ENCODE data around the gene PPFIBP2.
A peak's percentile ranks its signal among the peaks of the same experiment; 100 is the strongest.

The PPFIBP2 gene

GRCh38 chr11:7579361-7579791 is 65.6 kb downstream of the PPFIBP2 start:
- DNase-seq, result peak; percentile 47

GRCh38 chr11:7581021-7581590 is 67.3 kb downstream of the PPFIBP2 start:
- no peak for DNase-seq

GRCh38 chr11:7582338-7582985 is 68.7 kb downstream of the PPFIBP2 start:
- DNase-seq, result no peak

GRCh38 chr11:7583248-7583647 is 69.4 kb downstream of the PPFIBP2 start:
- no peak for DNase-seq

GRCh38 chr11:7584910-7585309 is 71.1 kb downstream of the PPFIBP2 start:
- DNase-seq, result no peak

GRCh38 chr11:7585816-7586215 is 72.0 kb downstream of the PPFIBP2 start:
- DNase-seq, result no peak

- no peak for DNase-seq
Measured at GRCh38 chr11:7586376-7586775, 72.6 kb downstream of the PPFIBP2 start.

- no peak for DNase-seq
Measured at GRCh38 chr11:7587712-7588111, 73.9 kb downstream of the PPFIBP2 start.

- no peak for DNase-seq
Measured at GRCh38 chr11:7589861-7590260, 76.1 kb downstream of the PPFIBP2 start.

GRCh38 chr11:7590529-7590928 is 76.7 kb downstream of the PPFIBP2 start:
- no peak for DNase-seq

GRCh38 chr11:7591107-7591894 is 77.5 kb downstream of the PPFIBP2 start:
- no peak for DNase-seq

GRCh38 chr11:7591987-7592386 is 78.2 kb downstream of the PPFIBP2 start:
- DNase-seq, result no peak

- no peak for DNase-seq
Measured at GRCh38 chr11:7592711-7593110, 78.9 kb downstream of the PPFIBP2 start.

- DNase-seq, result no peak
Measured at GRCh38 chr11:7593481-7593880, 79.7 kb downstream of the PPFIBP2 start.

GRCh38 chr11:7595016-7595866 is 81.4 kb downstream of the PPFIBP2 start:
- peak; percentile 27 for DNase-seq

GRCh38 chr11:7595951-7596350 is 82.2 kb downstream of the PPFIBP2 start:
- DNase-seq, result no peak

- DNase-seq, result no peak
Measured at GRCh38 chr11:7596975-7597391, 83.2 kb downstream of the PPFIBP2 start.

- DNase-seq, result no peak
Measured at GRCh38 chr11:7597620-7598019, 83.8 kb downstream of the PPFIBP2 start.

- no peak for DNase-seq
Measured at GRCh38 chr11:7599209-7599608, 85.4 kb downstream of the PPFIBP2 start.

GRCh38 chr11:7600205-7600775 is 86.5 kb downstream of the PPFIBP2 start:
- peak; percentile 66 for DNase-seq

GRCh38 chr11:7603031-7603781 is 89.4 kb downstream of the PPFIBP2 start:
- peak; percentile 78 for DNase-seq

Data from fibroblast of skin of right quadriceps (primary cell).